Retinal pigment epithelial cell (primary cell): Measurements from ENCODE around the gene RPS6KB2.
A peak's percentile ranks its signal among the peaks of the same experiment; 100 is the strongest.
"Not testable (repeated sequence)": the region's sequence is repeated elsewhere in the genome, so short reads cannot be mapped to it uniquely, and the experiment has no call there.

Experiments used
- DNase-seq: peaks from one replicate; pipeline ENCODE4 v3.0.0-alpha.2; 2010; ENCODE audit warnings: low read depth
- H3K4me3 ChIP-seq: 2 replicates; pipeline ENCODE4 v1.5.1; 2011; ENCODE audit warnings: mild to moderate bottlenecking, low read length, control low read depth, moderate library complexity
- CTCF ChIP-seq: conservative IDR thresholded peaks from 2 replicates; pipeline ENCODE4 v1.5.1; 2011; ENCODE audit warnings: low read depth, low read length, control low read depth, inconsistent platforms

Gene RPS6KB2

GRCh38 chr11:67463186-67463585, 34.9 kb downstream of the RPS6KB2 start:
- no peak overlapping the region for H3K4me3 ChIP-seq
- DNase-seq: no peak
- no peak for TF ChIP-seq CTCF

- no peak for DNase-seq
- no peak for TF ChIP-seq CTCF
- H3K4me3 ChIP-seq: no peak overlapping the region
Observed at GRCh38 chr11:67463680-67464410, 35.6 kb downstream of the RPS6KB2 start.

- H3K4me3 ChIP-seq: peak overlapping the region; percentile 68
- DNase-seq: peak; percentile 43
- TF ChIP-seq CTCF: no peak
Observed at GRCh38 chr11:67464411-67465188, 36.3 kb downstream of the RPS6KB2 start.

- DNase-seq: no peak
- TF ChIP-seq CTCF: no peak
- peak overlapping the region; percentile 68 for H3K4me3 ChIP-seq
Observed at GRCh38 chr11:67465189-67465510, 36.9 kb downstream of the RPS6KB2 start.

GRCh38 chr11:67465530-67465929, 37.2 kb downstream of the RPS6KB2 start:
- peak overlapping the region; percentile 68 for H3K4me3 ChIP-seq
- not testable (repeated sequence) for DNase-seq

GRCh38 chr11:67466367-67466766, 38.1 kb downstream of the RPS6KB2 start:
- no peak for DNase-seq
- H3K4me3 ChIP-seq: no peak overlapping the region
- no peak for TF ChIP-seq CTCF

GRCh38 chr11:67466962-67467771, 38.9 kb downstream of the RPS6KB2 start:
- no peak overlapping the region for H3K4me3 ChIP-seq
- no peak for TF ChIP-seq CTCF
- DNase-seq: no peak
